HG02885 (cell line): ENCODE results near the gene CABLES2.
"Not testable (repeated sequence)": the region's sequence is repeated elsewhere in the genome, so short reads cannot be mapped to it uniquely, and the experiment has no call there.

Experiments used
- ATAC-seq: cut with Tn5 transposase; IDR thresholded peaks from one replicate; pipeline ENCODE4 v1.9.1; 2021; ENCODE audit warnings: mild to moderate bottlenecking; ENCODE audit not compliant: unreplicated experiment, poor library complexity

CABLES2 gene

GRCh38 chr20:62437496-62437895, 30.4 kb upstream of the CABLES2 start:
- ATAC-seq: no peak

- no peak for ATAC-seq
Measured at GRCh38 chr20:62436692-62437091, 29.6 kb upstream of the CABLES2 start.

GRCh38 chr20:62433658-62434497, 26.8 kb upstream of the CABLES2 start:
- no peak for ATAC-seq

- ATAC-seq: no peak
Measured at GRCh38 chr20:62430866-62431447, 23.9 kb upstream of the CABLES2 start.

- no peak for ATAC-seq
Measured at GRCh38 chr20:62430311-62430853, 23.3 kb upstream of the CABLES2 start.

GRCh38 chr20:62429455-62430310, 22.6 kb upstream of the CABLES2 start:
- no peak for ATAC-seq

GRCh38 chr20:62428396-62429295, 21.6 kb upstream of the CABLES2 start:
- no peak for ATAC-seq

GRCh38 chr20:62428002-62428372, 20.9 kb upstream of the CABLES2 start:
- no peak for ATAC-seq

- no peak for ATAC-seq
Measured at GRCh38 chr20:62427172-62428001, 20.3 kb upstream of the CABLES2 start, which contains the start of gene RBBP8NL. Gene RBBP8NL, minus strand, starts transcription at chr20:62427539. Its CDS starts 7,892 bp downstream, at chr20:62419647.

GRCh38 chr20:62426699-62427131, 19.6 kb upstream of the CABLES2 start:
- ATAC-seq: no peak

- ATAC-seq: not testable (repeated sequence)
Measured at GRCh38 chr20:62426059-62426348, 18.9 kb upstream of the CABLES2 start.

- ATAC-seq: no peak
Measured at GRCh38 chr20:62425281-62426058, 18.4 kb upstream of the CABLES2 start.

- no peak for ATAC-seq
Measured at GRCh38 chr20:62424249-62425107, 17.4 kb upstream of the CABLES2 start.

- no peak for ATAC-seq
Measured at GRCh38 chr20:62423326-62423706, 16.2 kb upstream of the CABLES2 start.

GRCh38 chr20:62422636-62423325, 15.7 kb upstream of the CABLES2 start:
- no peak for ATAC-seq

- no peak for ATAC-seq
Measured at GRCh38 chr20:62421716-62421990, 14.6 kb upstream of the CABLES2 start.
